Erythroblast (primary cell): ENCODE data around the gene PIGS.
"Not testable (repeated sequence)": the region's sequence is repeated elsewhere in the genome, so short reads cannot be mapped to it uniquely, and the experiment has no call there.

ENCODE experiments used
- GATA1 ChIP-seq: IDR thresholded peaks from 2 replicates; pipeline ENCODE4 v1.6.1; 2011; ENCODE audit warnings: low read depth, mild to moderate bottlenecking, control low read depth, low read length, moderate library complexity
- POLR2A ChIP-seq: IDR thresholded peaks from 2 replicates; pipeline ENCODE4 v1.6.1; 2011; ENCODE audit warnings: mild to moderate bottlenecking, low read length

DNA sequence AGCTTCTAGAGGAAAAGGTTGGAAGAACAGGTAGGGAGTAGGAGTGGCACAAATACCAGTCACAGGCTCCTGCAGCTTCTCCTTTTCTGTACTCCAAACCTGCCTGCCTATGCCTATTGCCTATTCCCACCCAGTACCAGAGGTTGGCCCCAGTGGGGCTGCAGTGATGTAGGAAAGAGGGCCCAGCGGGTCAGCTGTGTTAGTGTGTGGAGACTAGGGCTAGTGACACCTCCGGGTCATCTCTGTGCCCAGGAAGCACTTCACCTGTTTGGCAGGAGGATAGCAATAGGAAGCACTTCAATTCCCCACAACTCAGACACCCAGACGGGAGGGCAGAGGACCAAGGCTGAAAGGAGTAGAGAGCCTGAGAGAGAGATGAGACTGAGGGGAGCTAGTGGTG is 4.7 kb upstream of the PIGS start:
- TF ChIP-seq POLR2A, GATA1: not testable (repeated sequence)
